ENCODE data around the gene ARHGEF40.

GRCh38 chr14:21107283-21107800, 37.2 kb downstream of the ARHGEF40 start:
- TF ChIP-seq ARNT (IDR thresholded peaks at IDR 0.05) (no peak), FOXK2 (IDR thresholded peaks at IDR 0.05) (no peak), ZNF384 (IDR thresholded peaks at IDR 0.05) (no peak), FOXM1 (IDR thresholded peaks at IDR 0.05; ENCODE audit: borderline replicate concordance) (no peak), PKNOX1 (IDR thresholded peaks at IDR 0.05) (no peak), TARDBP (IDR thresholded peaks at IDR 0.05) (no peak), NFRKB (IDR thresholded peaks at IDR 0.05) (no peak), LEF1 (IDR thresholded peaks at IDR 0.05; ENCODE audit: borderline replicate concordance) (no peak), FOXA1 (IDR thresholded peaks at IDR 0.05) (no peak), L3MBTL2 (conservative IDR thresholded peaks at IDR 0.05) (no peak), SP1 (IDR thresholded peaks at IDR 0.05) (no peak)
